ENCODE data around the gene ATG4B. TPM values are rescaled to one million over a fixed set of nuclear protein-coding genes. Genes with fewer than 3 reads are reported as not detected.

The ATG4B gene
- total and polyA plus RNA-seq, 9 of the 15 experiments (the other 6 are each of a cell fraction or from before 2014, with no cell fraction given), result 5.9 to 58.8 (median 35.6) TPM

DNA sequence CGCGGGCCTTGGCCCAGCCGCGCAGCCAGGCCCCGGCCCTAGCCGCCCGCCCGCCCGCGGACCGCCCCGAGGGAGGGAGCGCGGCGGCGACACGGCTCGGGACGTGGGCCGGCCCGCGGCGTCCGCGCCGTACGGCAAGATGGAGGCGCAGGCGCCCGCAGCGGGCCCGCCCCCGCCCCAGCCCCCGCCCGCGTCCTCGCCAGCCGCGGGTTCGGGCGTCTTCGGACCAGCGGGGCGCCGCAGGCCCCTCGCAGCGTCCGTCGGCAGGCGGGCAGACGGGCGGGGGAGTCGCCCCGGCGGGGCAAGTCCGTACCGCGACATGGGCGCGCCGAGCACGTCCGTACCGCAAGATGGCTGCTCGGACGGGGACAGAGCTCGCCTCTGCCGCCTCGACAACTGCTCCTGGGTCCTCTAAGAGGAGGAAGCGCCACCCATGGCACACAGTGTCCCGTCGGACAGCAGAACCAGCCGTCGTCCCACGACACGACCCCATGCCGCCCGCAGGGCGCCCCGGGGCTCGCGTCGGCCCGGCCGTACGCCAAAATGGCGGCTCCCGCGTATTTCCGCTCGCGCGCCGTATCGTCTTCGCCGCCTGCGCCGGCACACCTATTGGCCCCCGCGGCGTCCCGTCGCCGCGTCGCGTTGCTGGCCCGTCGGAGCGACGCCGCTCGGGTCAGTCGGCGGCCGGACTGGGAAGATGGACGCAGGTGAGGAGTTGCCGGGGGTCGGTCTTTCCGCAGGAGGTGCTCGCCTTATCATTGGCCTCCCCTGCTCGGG is at the start of gene ATG4B, which contains the start of gene THAP4 (continued):
- TF ChIP-seq NR2C2 (CRISPR knock-in tag; IDR thresholded peaks at IDR 0.05) (peak; percentile 75; the same call in 1 of the 2 replicates), NR2C2 (tag; IDR thresholded peaks at IDR 0.05) (peak; percentile 96), CHD2 (IDR thresholded peaks at IDR 0.05; ENCODE audit: low read depth, low read length) (no peak), ADNP (tag; IDR thresholded peaks at IDR 0.05) (no peak), ZNF717 (CRISPR knock-in tag; IDR thresholded peaks at IDR 0.05) (no peak)
- TF ChIP-seq, protein P1, sequence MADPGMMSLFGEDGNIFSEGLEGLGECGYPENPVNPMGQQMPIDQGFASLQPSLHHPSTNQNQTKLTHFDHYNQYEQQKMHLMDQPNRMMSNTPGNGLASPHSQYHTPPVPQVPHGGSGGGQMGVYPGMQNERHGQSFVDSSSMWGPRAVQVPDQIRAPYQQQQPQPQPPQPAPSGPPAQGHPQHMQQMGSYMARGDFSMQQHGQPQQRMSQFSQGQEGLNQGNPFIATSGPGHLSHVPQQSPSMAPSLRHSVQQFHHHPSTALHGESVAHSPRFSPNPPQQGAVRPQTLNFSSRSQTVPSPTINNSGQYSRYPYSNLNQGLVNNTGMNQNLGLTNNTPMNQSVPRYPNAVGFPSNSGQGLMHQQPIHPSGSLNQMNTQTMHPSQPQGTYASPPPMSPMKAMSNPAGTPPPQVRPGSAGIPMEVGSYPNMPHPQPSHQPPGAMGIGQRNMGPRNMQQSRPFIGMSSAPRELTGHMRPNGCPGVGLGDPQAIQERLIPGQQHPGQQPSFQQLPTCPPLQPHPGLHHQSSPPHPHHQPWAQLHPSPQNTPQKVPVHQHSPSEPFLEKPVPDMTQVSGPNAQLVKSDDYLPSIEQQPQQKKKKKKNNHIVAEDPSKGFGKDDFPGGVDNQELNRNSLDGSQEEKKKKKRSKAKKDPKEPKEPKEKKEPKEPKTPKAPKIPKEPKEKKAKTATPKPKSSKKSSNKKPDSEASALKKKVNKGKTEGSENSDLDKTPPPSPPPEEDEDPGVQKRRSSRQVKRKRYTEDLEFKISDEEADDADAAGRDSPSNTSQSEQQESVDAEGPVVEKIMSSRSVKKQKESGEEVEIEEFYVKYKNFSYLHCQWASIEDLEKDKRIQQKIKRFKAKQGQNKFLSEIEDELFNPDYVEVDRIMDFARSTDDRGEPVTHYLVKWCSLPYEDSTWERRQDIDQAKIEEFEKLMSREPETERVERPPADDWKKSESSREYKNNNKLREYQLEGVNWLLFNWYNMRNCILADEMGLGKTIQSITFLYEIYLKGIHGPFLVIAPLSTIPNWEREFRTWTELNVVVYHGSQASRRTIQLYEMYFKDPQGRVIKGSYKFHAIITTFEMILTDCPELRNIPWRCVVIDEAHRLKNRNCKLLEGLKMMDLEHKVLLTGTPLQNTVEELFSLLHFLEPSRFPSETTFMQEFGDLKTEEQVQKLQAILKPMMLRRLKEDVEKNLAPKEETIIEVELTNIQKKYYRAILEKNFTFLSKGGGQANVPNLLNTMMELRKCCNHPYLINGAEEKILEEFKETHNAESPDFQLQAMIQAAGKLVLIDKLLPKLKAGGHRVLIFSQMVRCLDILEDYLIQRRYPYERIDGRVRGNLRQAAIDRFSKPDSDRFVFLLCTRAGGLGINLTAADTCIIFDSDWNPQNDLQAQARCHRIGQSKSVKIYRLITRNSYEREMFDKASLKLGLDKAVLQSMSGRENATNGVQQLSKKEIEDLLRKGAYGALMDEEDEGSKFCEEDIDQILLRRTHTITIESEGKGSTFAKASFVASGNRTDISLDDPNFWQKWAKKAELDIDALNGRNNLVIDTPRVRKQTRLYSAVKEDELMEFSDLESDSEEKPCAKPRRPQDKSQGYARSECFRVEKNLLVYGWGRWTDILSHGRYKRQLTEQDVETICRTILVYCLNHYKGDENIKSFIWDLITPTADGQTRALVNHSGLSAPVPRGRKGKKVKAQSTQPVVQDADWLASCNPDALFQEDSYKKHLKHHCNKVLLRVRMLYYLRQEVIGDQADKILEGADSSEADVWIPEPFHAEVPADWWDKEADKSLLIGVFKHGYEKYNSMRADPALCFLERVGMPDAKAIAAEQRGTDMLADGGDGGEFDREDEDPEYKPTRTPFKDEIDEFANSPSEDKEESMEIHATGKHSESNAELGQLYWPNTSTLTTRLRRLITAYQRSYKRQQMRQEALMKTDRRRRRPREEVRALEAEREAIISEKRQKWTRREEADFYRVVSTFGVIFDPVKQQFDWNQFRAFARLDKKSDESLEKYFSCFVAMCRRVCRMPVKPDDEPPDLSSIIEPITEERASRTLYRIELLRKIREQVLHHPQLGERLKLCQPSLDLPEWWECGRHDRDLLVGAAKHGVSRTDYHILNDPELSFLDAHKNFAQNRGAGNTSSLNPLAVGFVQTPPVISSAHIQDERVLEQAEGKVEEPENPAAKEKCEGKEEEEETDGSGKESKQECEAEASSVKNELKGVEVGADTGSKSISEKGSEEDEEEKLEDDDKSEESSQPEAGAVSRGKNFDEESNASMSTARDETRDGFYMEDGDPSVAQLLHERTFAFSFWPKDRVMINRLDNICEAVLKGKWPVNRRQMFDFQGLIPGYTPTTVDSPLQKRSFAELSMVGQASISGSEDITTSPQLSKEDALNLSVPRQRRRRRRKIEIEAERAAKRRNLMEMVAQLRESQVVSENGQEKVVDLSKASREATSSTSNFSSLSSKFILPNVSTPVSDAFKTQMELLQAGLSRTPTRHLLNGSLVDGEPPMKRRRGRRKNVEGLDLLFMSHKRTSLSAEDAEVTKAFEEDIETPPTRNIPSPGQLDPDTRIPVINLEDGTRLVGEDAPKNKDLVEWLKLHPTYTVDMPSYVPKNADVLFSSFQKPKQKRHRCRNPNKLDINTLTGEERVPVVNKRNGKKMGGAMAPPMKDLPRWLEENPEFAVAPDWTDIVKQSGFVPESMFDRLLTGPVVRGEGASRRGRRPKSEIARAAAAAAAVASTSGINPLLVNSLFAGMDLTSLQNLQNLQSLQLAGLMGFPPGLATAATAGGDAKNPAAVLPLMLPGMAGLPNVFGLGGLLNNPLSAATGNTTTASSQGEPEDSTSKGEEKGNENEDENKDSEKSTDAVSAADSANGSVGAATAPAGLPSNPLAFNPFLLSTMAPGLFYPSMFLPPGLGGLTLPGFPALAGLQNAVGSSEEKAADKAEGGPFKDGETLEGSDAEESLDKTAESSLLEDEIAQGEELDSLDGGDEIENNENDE (IDR thresholded peaks at IDR 0.05; ENCODE audit: low read depth, low read length), result no peak
- TF ChIP-seq, protein P2, sequence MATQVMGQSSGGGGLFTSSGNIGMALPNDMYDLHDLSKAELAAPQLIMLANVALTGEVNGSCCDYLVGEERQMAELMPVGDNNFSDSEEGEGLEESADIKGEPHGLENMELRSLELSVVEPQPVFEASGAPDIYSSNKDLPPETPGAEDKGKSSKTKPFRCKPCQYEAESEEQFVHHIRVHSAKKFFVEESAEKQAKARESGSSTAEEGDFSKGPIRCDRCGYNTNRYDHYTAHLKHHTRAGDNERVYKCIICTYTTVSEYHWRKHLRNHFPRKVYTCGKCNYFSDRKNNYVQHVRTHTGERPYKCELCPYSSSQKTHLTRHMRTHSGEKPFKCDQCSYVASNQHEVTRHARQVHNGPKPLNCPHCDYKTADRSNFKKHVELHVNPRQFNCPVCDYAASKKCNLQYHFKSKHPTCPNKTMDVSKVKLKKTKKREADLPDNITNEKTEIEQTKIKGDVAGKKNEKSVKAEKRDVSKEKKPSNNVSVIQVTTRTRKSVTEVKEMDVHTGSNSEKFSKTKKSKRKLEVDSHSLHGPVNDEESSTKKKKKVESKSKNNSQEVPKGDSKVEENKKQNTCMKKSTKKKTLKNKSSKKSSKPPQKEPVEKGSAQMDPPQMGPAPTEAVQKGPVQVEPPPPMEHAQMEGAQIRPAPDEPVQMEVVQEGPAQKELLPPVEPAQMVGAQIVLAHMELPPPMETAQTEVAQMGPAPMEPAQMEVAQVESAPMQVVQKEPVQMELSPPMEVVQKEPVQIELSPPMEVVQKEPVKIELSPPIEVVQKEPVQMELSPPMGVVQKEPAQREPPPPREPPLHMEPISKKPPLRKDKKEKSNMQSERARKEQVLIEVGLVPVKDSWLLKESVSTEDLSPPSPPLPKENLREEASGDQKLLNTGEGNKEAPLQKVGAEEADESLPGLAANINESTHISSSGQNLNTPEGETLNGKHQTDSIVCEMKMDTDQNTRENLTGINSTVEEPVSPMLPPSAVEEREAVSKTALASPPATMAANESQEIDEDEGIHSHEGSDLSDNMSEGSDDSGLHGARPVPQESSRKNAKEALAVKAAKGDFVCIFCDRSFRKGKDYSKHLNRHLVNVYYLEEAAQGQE (IDR thresholded peaks at IDR 0.05; ENCODE audit: borderline replicate concordance), result no peak
- TF ChIP-seq, protein P2 (CRISPR knock-in tag; IDR thresholded peaks at IDR 0.05; ENCODE audit: low read depth), result 0 out of 2 replicates have a peak, but pooled peaks have one; percentile 38
